Endothelial cell of umbilical vein (primary cell): ENCODE data around the gene MITF. TPM values are rescaled to one million over a fixed set of nuclear protein-coding genes. Genes with fewer than 3 reads are reported as not detected.

Experiments used
- BruUV-seq: library from RNA; stranded (reverse); fragments of 400-500 nt; replicated peaks from 2 replicates; lab custom pipeline; 2021; lab: Mats Ljungman, UMichigan
- CTCF ChIA-PET: fragments of 300-600, 350-600 bp; sonication (Branson Sonifier 250); formaldehyde crosslinking; loops from one replicate; lab custom pipeline; 2021; ENCODE audit warnings: antibody characterized with exemption, inconsistent platforms; lab: Charles Lee
- POLR2A ChIA-PET: fragments of 300-600, 350-600 bp; sonication (Branson Sonifier 250); formaldehyde crosslinking; loops from one replicate; lab custom pipeline; 2021; ENCODE audit warnings: antibody characterized with exemption, inconsistent platforms; lab: Charles Lee
- DNase-seq: peaks from one replicate; pipeline ENCODE4 v3.0.0-alpha.2; 2011; ENCODE audit warnings: low read depth, low spot score
- FAIRE-seq: peaks from 2 replicates; lab custom pipeline; 2011; peaks lifted over from hg19 to GRCh38; lab: Jason Lieb, UNC
- H2AFZ ChIP-seq: 2 replicates; pipeline ENCODE4 v1.6.0; 2012; ENCODE audit warnings: low read depth, low read length, control low read depth, inconsistent platforms
- H3K27ac ChIP-seq: 2 replicates; pipeline ENCODE4 v1.5.1; 2011; ENCODE audit warnings: low read depth, mild to moderate bottlenecking, control low read depth, low read length, moderate library complexity; ENCODE audit not compliant: insufficient read depth
- H3K27me3 ChIP-seq, 2 experiments: 2 replicates each; pipeline versions ENCODE4 v1.6.0 to v1.6.1; 2011; ENCODE audit warnings: low read length in 2 of 2, mixed read lengths in 1 of 2; ENCODE audit not compliant: control insufficient read depth in 2 of 2, insufficient read depth in 2 of 2
- H3K36me3 ChIP-seq, 2 experiments: 2 replicates in 1 of 2; 3 replicates in 1 of 2; pipeline ENCODE4 v1.5.1; 2011; ENCODE audit warnings: low read length in 2 of 2, mild to moderate bottlenecking in 1 of 2, moderate library complexity in 1 of 2; ENCODE audit not compliant: control insufficient read depth in 2 of 2, insufficient read depth in 2 of 2; ENCODE audit errors: extremely low read depth in 1 of 2
- H3K4me1 ChIP-seq: 3 replicates; pipeline ENCODE4 v1.5.1; 2011; ENCODE audit warnings: mild to moderate bottlenecking, low read length; ENCODE audit not compliant: control insufficient read depth, insufficient read depth; ENCODE audit errors: extremely low read depth
- H3K4me2 ChIP-seq: 2 replicates; pipeline ENCODE4 v1.6.1; 2011; ENCODE audit warnings: low read length, control low read depth, mixed read lengths; ENCODE audit not compliant: insufficient read depth
- H3K4me3 ChIP-seq, 3 experiments: fragments of 200-600 bp in 1 of 3; sonication (generic), shearing (Covaris generic) in 1 of 3; replicated peaks in 1 of 3; 2 replicates each; pipeline ENCODE4 v1.5.1; 2011 to 2016; ENCODE audit warnings: control low read depth in 3 of 3, low read length in 3 of 3, mild to moderate bottlenecking in 2 of 3, inconsistent platforms in 1 of 3, low read depth in 1 of 3, moderate library complexity in 1 of 3; ENCODE audit not compliant: insufficient read depth in 1 of 3
- H3K79me2 ChIP-seq: 2 replicates; pipeline ENCODE4 v1.6.0; 2012; ENCODE audit warnings: low read length, inconsistent platforms; ENCODE audit not compliant: control insufficient read depth, insufficient read depth
- H3K9ac ChIP-seq: replicated peaks from 2 replicates; pipeline ENCODE3; 2011; ENCODE audit warnings: low read length, control low read depth; ENCODE audit not compliant: insufficient read depth; ENCODE audit errors: extremely low read depth
- H3K9me1 ChIP-seq: replicated peaks from 3 replicates; pipeline ENCODE4 v1.6.0; 2011; ENCODE audit warnings: mild to moderate bottlenecking, low read length; ENCODE audit not compliant: control insufficient read depth, insufficient read depth; ENCODE audit errors: extremely low read depth
- H3K9me3 ChIP-seq: replicated peaks from 2 replicates; pipeline ENCODE4 v1.5.1; 2012; ENCODE audit warnings: low read length, inconsistent platforms; ENCODE audit not compliant: control insufficient read depth, insufficient read depth
- H4K20me1 ChIP-seq: replicated peaks from 2 replicates; pipeline ENCODE3; 2011; ENCODE audit warnings: mild to moderate bottlenecking, low read length; ENCODE audit not compliant: control insufficient read depth, insufficient read depth; ENCODE audit errors: extremely low read depth
- EZH2 ChIP-seq: IDR thresholded peaks from 2 replicates; pipeline ENCODE4 v1.6.1; 2012; ENCODE audit warnings: borderline replicate concordance, low read depth, mild to moderate bottlenecking, moderate library complexity, low read length, inconsistent platforms; ENCODE audit not compliant: severe bottlenecking
- GATA2 ChIP-seq: IDR thresholded peaks from 2 replicates; pipeline ENCODE4 v1.7.0; 2011; ENCODE audit warnings: low read depth, mild to moderate bottlenecking, moderate library complexity, mixed read lengths, low read length; ENCODE audit not compliant: insufficient read length, insufficient read depth
- MYC ChIP-seq: IDR thresholded peaks from one replicate; pipeline ENCODE4 v1.6.1; 2011; ENCODE audit warnings: mild to moderate bottlenecking, low read depth, low read length
- POLR2A ChIP-seq: IDR thresholded peaks from 2 replicates; pipeline ENCODE4 v1.6.1; 2012; ENCODE audit warnings: low read depth, mild to moderate bottlenecking, control low read depth, low read length
- POLR2AphosphoS5 ChIP-seq: IDR thresholded peaks from 2 replicates; pipeline ENCODE4 v1.6.1; 2012; ENCODE audit warnings: low read depth, mild to moderate bottlenecking, control low read depth, low read length, moderate library complexity; ENCODE audit not compliant: insufficient read depth
- dilution Hi-C: fragments of 300-500 bp; cut with MboI; formaldehyde crosslinking; loops from one replicate; pipeline ENCODE4 v1.15.0; 2019; ENCODE audit warnings: low sequenced_read_pairs; ENCODE audit not compliant: extremely low pct_ligation_motif_present
- intact Hi-C: fragments of 100-400 bp; cut with micrococcal nuclease; formaldehyde crosslinking; loops from one replicate; pipeline ENCODE4 v1.10.0; 2022
- polyA plus RNA-seq, 4 experiments: library from polyadenylated mRNA; depleted of rRNA in 3 of 4; stranded (reverse) in 3 of 4; unstranded in 1 of 4; fragments of >200 nt; gene quantifications; 2 replicates each; pipeline versions ENCODE4 v1.2.1 to v1.2.3, GENCODE V29; 2011 to 2012; ENCODE audit warnings: missing spikeins in 1 of 4
- total RNA-seq: library from RNA; stranded (reverse); gene quantifications from 2 replicates; pipeline ENCODE4 v1.2.3, GENCODE V29; 2021

The MITF gene
- total and polyA plus RNA-seq, 2 donors (not counting 3 experiments of a cell fraction or from before 2014, with no cell fraction given): 1.6 to 2.5 TPM

DNA sequence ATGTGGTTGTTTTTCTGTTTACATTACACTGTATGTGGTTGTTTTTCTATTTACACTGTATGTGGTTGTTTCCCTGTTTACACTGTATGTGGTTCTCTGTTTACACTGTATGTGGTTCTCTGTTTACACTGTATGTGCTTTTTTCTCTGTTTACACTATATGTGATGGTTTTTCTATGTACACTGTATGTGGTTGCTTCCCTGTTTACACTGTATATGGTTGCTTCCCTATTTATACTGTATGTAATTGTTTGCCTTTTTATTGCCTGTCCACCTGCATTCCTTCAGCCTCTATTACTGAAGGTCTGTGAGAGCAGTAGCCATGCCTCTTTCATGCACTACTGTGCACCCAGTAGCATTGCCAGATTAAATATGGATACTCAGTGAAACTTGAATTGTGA is 94.3 kb downstream of the MITF start:
- POLR2A ChIA-PET: no interaction called here
- no TSS peak for BruUV-seq
- intact Hi-C loops: no loop called here

DNA sequence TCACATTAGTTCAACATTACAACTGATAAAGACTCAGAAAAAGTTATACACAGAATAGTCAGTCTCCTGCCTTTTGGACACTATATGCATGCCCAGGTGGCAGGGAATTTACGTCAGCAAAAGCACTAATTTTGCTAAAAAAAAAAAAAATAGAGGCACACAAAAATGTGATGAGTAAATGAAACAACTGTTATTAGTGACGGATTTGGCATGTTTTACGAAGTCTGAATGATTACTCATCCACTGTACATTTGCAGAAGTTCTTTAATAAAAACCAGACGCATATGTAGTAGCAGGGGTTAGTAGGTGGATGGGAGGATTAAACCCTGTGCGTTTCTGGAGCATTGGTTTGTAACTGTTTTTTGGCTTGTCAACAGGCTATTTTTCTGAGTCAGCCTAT is 99.0 kb downstream of the MITF start:
- H3K4me1 ChIP-seq: no peaks in the 10 kb centered on the region
- H4K20me1 ChIP-seq: no peaks in the 10 kb centered on the region
- no peaks in the 10 kb centered on the region for H3K79me2 ChIP-seq
- FAIRE-seq (no peak), DNase-seq (no peak)
- no peaks in the 10 kb centered on the region for H3K27me3 ChIP-seq
- TF ChIP-seq POLR2A (no peak), GATA2 (no peak)
- H3K9me3 ChIP-seq: no peaks in the 10 kb centered on the region
- no peaks in the 10 kb centered on the region for H3K36me3 ChIP-seq
- no TSS peak for BruUV-seq
- no peak overlapping the region for H3K4me2 ChIP-seq
- no peaks in the 10 kb centered on the region for H3K9me1 ChIP-seq
- dilution Hi-C loops (no loop called here), intact Hi-C loops (no loop called here)
- H3K9ac ChIP-seq: no peak overlapping the region
- CTCF ChIA-PET: interaction anchor here (1.1 to 1.9 kb wide), 3 partner anchors 9 to 147 kb away, joined by 3 to 7 read pairs (median 4); no protein-coding TSS in a partner anchor
- POLR2A ChIA-PET: no interaction called here
- no peak overlapping the region for H2AFZ ChIP-seq
- H3K4me3 ChIP-seq: no peak overlapping the region
- no peak overlapping the region for H3K27ac ChIP-seq

More for the DNA sequence above, 94.3 kb downstream of the MITF start:
- Histone ChIP-seq H3K4me2 (no peak overlapping the region), H3K79me2 (no peaks in the 10 kb centered on the region), H3K27ac (no peak overlapping the region), H4K20me1 (no peaks in the 10 kb centered on the region), H3K27me3 (no peaks in the 10 kb centered on the region), H3K9me3 (no peaks in the 10 kb centered on the region), H3K4me3 (no peak overlapping the region), H3K36me3 (no peaks in the 10 kb centered on the region), H3K9ac (no peak overlapping the region), H3K9me1 (no peaks in the 10 kb centered on the region), H3K4me1 (no peaks in the 10 kb centered on the region), H2AFZ (no peak overlapping the region)
- dilution Hi-C loops: no loop called here
- TF ChIP-seq MYC (no peak), EZH2 (no peak), POLR2AphosphoS5 (no peak)
- CTCF ChIA-PET: no interaction called here
- no peak for FAIRE-seq
- DNase-seq: no peak
